Activated CD8-positive, alpha-beta memory T cell treated with anti-CD3 and anti-CD28 coated beads for 48 hours (primary cell): ENCODE data around the gene LEPROT.
"Not testable (repeated sequence)": the region's sequence is repeated elsewhere in the genome, so short reads cannot be mapped to it uniquely, and the experiment has no call there.

Source experiments
- DNase-seq, 3 experiments: peaks; one replicate each; pipeline ENCODE4 v3.0.0-alpha.2; 2020; ENCODE audit warnings: low read depth in 2 of 3, low spot score in 2 of 3

LEPROT gene

GRCh38 chr1:65420590-65421350, at the start of gene LEPROT, which contains the start of gene LEPR:
LEPROT (plus strand) TSS chr1:65420668; CDS start chr1:65420725, 57 bp downstream.
LEPR (plus strand) TSS chr1:65420668; CDS start chr1:65565566, 144,898 bp downstream.
- DNase-seq: peak in 1 of 3 experiments; percentile 76

- DNase-seq: no peak
These were observed 48.9 kb upstream of the LEPROT start for GRCh38 chr1:65371544-65371943.

- no peak for DNase-seq
These were observed 47.9 kb upstream of the LEPROT start for GRCh38 chr1:65372557-65372956.

GRCh38 chr1:65377496-65378246, 42.8 kb upstream of the LEPROT start:
- DNase-seq: no peak

GRCh38 chr1:65378247-65378946, 42.1 kb upstream of the LEPROT start:
- DNase-seq: no peak

GRCh38 chr1:65384426-65384825, 36.0 kb upstream of the LEPROT start:
- DNase-seq: not testable (repeated sequence)

- no peak for DNase-seq
These were observed 34.0 kb upstream of the LEPROT start for GRCh38 chr1:65386439-65386838.

GRCh38 chr1:65387821-65388220, 32.6 kb upstream of the LEPROT start:
- no peak for DNase-seq

GRCh38 chr1:65388908-65389695, 31.4 kb upstream of the LEPROT start:
- no peak for DNase-seq

- DNase-seq: no peak
These were observed 28.0 kb upstream of the LEPROT start for GRCh38 chr1:65392497-65392896.

GRCh38 chr1:65393347-65393746, 27.1 kb upstream of the LEPROT start:
- no peak for DNase-seq

- no peak for DNase-seq
These were observed 26.5 kb upstream of the LEPROT start for GRCh38 chr1:65393928-65394327.

- DNase-seq: no peak
These were observed 24.4 kb upstream of the LEPROT start for GRCh38 chr1:65395887-65396612.

GRCh38 chr1:65398083-65398482, 22.4 kb upstream of the LEPROT start:
- no peak for DNase-seq

- no peak for DNase-seq
These were observed 21.5 kb upstream of the LEPROT start for GRCh38 chr1:65399003-65399402.

GRCh38 chr1:65401612-65402011, 18.9 kb upstream of the LEPROT start:
- no peak for DNase-seq

GRCh38 chr1:65404941-65405340, 15.5 kb upstream of the LEPROT start:
- no peak for DNase-seq

GRCh38 chr1:65407877-65408276, 12.6 kb upstream of the LEPROT start:
- DNase-seq: no peak

- no peak for DNase-seq
These were observed 11.2 kb upstream of the LEPROT start for GRCh38 chr1:65409314-65409713.

GRCh38 chr1:65409816-65410326, 10.6 kb upstream of the LEPROT start:
- no peak for DNase-seq
